ENCODE results near the gene TBP.

The TBP gene

DNA sequence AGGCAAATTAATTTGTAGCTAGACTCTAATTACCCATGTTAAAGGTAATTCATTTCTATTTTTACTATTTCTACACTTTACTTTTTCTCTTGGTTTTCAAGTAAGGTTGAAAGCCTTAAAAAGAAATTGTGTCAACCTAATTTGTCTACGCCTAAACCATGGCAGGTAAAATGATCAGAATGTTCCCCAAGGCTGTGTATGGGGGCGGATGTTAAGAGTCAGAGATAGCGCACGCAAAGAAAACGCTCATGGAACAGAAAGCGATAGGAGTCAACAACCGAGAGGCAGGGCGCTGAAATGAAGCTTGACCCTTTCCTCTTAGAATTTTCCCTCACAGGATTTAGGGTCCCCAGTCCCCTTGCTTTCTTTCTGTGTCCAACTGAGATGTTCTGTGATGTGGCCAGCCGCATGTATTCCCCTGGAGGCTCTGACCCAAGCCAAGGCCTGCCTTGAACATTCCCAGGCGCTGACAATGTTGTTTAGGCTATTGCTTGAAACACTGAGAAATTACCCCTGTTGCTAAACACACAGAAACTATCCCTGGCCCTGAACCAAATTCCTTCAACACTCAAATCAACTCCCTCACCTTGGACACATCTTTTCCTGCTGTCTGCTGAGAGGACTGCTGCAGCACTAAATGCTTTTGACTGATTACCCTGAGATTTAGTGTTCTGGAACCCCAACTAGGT lies 12.0 kb upstream of the TBP start:
- H3K27ac ChIP-seq, result no peak overlapping the region
- TF ChIP-seq ZFX (IDR thresholded peaks at IDR 0.05), result no peak
- TF ChIP-seq, protein P1, sequence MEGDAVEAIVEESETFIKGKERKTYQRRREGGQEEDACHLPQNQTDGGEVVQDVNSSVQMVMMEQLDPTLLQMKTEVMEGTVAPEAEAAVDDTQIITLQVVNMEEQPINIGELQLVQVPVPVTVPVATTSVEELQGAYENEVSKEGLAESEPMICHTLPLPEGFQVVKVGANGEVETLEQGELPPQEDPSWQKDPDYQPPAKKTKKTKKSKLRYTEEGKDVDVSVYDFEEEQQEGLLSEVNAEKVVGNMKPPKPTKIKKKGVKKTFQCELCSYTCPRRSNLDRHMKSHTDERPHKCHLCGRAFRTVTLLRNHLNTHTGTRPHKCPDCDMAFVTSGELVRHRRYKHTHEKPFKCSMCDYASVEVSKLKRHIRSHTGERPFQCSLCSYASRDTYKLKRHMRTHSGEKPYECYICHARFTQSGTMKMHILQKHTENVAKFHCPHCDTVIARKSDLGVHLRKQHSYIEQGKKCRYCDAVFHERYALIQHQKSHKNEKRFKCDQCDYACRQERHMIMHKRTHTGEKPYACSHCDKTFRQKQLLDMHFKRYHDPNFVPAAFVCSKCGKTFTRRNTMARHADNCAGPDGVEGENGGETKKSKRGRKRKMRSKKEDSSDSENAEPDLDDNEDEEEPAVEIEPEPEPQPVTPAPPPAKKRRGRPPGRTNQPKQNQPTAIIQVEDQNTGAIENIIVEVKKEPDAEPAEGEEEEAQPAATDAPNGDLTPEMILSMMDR (conservative IDR thresholded peaks at IDR 0.05), result no peak

DNA sequence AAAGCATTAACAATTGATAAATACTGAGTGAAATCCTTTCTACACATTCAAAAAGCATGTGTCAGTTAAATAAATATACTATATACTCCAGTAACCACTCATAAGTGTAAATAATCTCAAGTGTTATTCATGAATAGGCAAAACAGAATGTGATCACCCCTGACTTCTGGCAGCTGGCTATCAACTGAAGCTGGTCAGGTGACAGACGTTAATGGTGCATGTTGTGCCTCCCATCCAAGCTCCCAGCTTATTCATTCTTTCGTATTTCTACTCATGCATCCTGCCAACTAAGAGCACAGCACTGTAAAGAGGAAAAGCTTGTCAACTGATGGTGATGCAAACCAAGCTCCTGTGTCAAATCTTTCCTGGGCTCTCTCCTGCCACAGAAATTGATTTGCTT lies 8.8 kb upstream of the TBP start:
- TF ChIP-seq ZFX (IDR thresholded peaks at IDR 0.05), result no peak
- TF ChIP-seq, protein P1 (conservative IDR thresholded peaks at IDR 0.05), result no peak

DNA sequence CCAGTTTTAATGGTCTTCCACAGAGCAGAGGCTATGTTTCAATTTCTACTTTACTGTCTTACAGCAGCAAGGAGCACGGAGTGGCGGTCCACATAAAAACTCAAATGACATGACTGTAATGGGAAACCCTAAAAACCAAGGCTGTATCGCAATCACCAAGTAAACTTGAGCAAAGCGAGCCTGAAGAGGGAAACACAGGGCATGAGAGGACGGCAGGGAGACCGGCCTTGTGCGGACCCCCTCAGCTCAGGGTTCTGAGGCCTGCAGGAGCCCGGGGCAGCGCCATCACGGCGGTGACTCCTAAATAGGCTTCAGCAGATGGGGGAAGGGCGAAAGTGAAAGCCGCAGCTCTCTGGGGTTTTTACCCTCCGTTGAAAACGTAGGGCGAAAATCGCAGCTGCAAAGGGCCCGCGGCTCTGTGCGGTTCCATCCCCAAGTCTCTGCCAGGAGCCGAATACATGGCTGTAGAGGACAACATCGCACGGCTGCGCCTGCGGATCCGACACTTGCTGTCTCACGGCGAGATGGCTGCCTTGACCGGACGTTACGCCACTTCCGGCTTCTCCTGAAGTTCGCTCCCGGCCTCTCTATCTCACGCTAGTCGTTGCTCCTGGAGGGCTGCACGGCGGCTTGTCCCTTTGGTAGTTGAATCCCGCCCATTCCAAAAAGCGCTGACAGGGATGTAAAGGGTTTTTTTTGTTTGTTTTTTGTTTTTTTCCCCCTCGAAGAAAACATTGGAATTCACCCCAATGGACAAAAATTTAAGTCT lies 1.2 kb upstream of the TBP start, which contains the start of gene PSMB1:
Gene PSMB1 (minus strand): TSS at position 543 of the 769 bp plus-strand sequence. CDS start 65 bp downstream, at position 478.
- H3K27ac ChIP-seq, result peak within 1 kb of the TSS; percentile 95
- TF ChIP-seq, protein P1 (conservative IDR thresholded peaks at IDR 0.05), result no peak
- peak; percentile 73 for TF ChIP-seq ZFX (IDR thresholded peaks at IDR 0.05)

More for the DNA sequence above, 8.8 kb upstream of the TBP start:
- no peak overlapping the region for H3K27ac ChIP-seq

DNA sequence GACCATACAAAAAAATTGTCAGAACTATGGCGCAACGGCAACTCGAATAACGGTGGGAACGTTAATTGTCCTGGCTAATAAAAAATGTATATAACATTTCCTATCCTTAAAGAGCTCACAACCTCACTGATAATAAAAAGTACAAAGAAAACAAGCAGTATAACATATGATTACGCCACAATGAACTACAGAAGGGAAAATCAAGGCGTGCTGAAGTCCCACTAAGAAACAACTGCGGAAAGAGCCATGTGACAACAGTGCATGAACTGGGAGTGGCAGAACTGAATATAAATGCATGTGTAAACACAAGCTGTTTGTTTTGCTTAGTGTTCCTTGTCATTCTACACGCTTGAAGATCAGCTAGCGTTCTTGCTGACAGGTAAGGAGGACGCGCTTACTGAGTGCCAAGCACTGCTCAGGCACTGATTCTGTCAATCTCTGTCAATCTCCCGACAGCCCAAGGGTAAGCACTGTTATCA lies 596 bp upstream of the TBP start:
- peak overlapping the region; percentile 95 for H3K27ac ChIP-seq
- TF ChIP-seq, protein P1 (conservative IDR thresholded peaks at IDR 0.05), result no peak
- no peak for TF ChIP-seq ZFX (IDR thresholded peaks at IDR 0.05)

DNA sequence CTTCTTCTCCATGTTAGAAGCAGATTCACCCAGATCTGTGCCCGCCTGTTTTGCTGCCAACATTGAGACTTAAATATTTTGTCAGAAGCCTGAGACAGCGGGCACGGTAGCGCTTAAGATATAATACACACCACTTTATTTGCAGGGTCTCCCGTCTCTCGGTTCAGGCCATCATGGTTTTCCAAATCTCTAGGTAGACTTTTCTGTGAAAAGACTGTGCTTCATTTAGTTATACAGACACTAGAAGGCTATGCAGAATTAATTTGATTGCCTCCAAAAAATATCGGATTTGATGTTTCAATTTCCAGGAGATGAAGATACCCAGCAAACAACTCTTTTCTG lies 598 bp downstream of the TBP start:
- H3K27ac ChIP-seq, result peak overlapping the region; percentile 95
- TF ChIP-seq, protein P1 (conservative IDR thresholded peaks at IDR 0.05), result no peak
- no peak for TF ChIP-seq ZFX (IDR thresholded peaks at IDR 0.05)

GRCh38 chr6:170555305-170555704 lies 1.1 kb downstream of the TBP start:
- H3K27ac ChIP-seq, result no peak overlapping the region

More at GRCh38 chr6:170555305-170555704, 1.1 kb downstream of the TBP start:
- TF ChIP-seq, protein P1 (conservative IDR thresholded peaks at IDR 0.05), result no peak
- no peak for TF ChIP-seq ZFX (IDR thresholded peaks at IDR 0.05)
